Measurements from ENCODE around the gene SYNE1. TPM values are rescaled to one million over a fixed set of nuclear protein-coding genes. Genes with fewer than 3 reads are reported as not detected.

SYNE1 gene
- total RNA-seq, 1 experiment from 2014 or later: 3.0 TPM

DNA sequence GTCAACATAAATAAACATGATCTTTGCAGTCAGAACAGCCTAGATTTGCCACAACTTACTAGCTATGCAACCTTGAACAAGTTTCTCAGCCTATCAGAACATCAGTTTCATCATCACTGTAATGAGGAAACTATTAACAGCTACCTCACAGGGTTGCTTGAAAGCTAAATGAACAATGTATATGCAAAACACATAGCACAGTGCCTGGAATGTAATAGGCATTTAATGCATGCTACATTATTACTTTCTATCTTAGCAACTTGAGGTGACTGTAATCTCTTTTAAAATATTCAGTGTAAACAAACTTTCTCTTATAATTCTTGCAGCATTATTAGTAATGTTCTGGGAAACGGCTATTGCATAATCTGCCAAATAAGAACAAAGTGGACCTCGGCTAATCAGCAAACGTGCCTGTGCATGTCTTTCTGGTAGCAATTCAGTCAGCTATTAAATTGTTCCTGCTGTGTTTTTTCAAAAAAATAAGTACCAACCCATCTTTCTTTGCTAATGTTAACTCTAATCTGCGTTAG lies 61.5 kb downstream of the SYNE1 start:
- no peak overlapping the region for H3K14ac ChIP-seq (ENCODE audit: insufficient read depth, low read length)
- H3K4ac ChIP-seq (ENCODE audit: low read depth, low read length): no peak overlapping the region
- no peak overlapping the region for H2BK5ac ChIP-seq (ENCODE audit: insufficient read length, low read length)
- no peak overlapping the region for H2AFZ ChIP-seq (ENCODE audit: low read length)
- no peaks in the 10 kb centered on the region for H3K79me1 ChIP-seq (ENCODE audit: insufficient read depth, low read depth, low read length, poor library complexity, severe bottlenecking)
- H4K91ac ChIP-seq (ENCODE audit: insufficient read length, low read depth, low read length): no peak overlapping the region
- no peaks in the 10 kb centered on the region for H3K23me2 ChIP-seq (ENCODE audit: insufficient read length, low read depth, low read length, poor library complexity, severe bottlenecking)
- Mint-ChIP-seq H3K4me3 (no peak overlapping the region), H3K36me3 (ENCODE audit: insufficient read depth in 1 of 3, low read depth in 3 of 3) (no peaks in the 10 kb centered on the region; a peak in 1 of 7 replicates), H3K9me3 (no peaks in the 10 kb centered on the region), H3K27me3 (ENCODE audit: low read depth) (no peaks in the 10 kb centered on the region), H3K4me1 (peaks cover 1 to 4% of the 10 kb centered on the region in 2 experiments), H3K27ac (no peak overlapping the region)
- H4K8ac ChIP-seq (replicated peaks; ENCODE audit: insufficient read length, low read depth, low read length): no peak overlapping the region
- H2BK15ac ChIP-seq (ENCODE audit: low read depth, low read length): no peak overlapping the region
- WGBS (ENCODE audit: extremely low coverage, insufficient read length, low lambda C conversion rate): no CpG with 5 or more reads among the region's 4 CpGs
- H2BK20ac ChIP-seq (ENCODE audit: low read depth, low read length, poor library complexity, severe bottlenecking): no peak overlapping the region
- TF ChIP-seq, protein P1, sequence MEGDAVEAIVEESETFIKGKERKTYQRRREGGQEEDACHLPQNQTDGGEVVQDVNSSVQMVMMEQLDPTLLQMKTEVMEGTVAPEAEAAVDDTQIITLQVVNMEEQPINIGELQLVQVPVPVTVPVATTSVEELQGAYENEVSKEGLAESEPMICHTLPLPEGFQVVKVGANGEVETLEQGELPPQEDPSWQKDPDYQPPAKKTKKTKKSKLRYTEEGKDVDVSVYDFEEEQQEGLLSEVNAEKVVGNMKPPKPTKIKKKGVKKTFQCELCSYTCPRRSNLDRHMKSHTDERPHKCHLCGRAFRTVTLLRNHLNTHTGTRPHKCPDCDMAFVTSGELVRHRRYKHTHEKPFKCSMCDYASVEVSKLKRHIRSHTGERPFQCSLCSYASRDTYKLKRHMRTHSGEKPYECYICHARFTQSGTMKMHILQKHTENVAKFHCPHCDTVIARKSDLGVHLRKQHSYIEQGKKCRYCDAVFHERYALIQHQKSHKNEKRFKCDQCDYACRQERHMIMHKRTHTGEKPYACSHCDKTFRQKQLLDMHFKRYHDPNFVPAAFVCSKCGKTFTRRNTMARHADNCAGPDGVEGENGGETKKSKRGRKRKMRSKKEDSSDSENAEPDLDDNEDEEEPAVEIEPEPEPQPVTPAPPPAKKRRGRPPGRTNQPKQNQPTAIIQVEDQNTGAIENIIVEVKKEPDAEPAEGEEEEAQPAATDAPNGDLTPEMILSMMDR (conservative IDR thresholded peaks at IDR 0.05): no peak
- no peak for DNase-seq
- no peak overlapping the region for H3K18ac ChIP-seq (ENCODE audit: insufficient read length, low read depth, low read length)
- no peak overlapping the region for H2BK120ac ChIP-seq (ENCODE audit: low read depth, low read length, poor library complexity, severe bottlenecking)
- H2AK5ac ChIP-seq (ENCODE audit: insufficient read length, low read length): no peak overlapping the region
- H3K4me2 ChIP-seq (ENCODE audit: insufficient read depth, insufficient read length, low read length): no peak overlapping the region
- H4K5ac ChIP-seq (ENCODE audit: insufficient read length, low read depth, low read length): no peak overlapping the region
- no peak overlapping the region for H3K23ac ChIP-seq (ENCODE audit: insufficient read length, low read depth, low read length)
- H3K9me3 ChIP-seq (ENCODE audit: control insufficient read depth, low read depth, low read length): no peaks in the 10 kb centered on the region
- no peak overlapping the region for H3K56ac ChIP-seq (ENCODE audit: insufficient read length, low read depth, low read length)
- no peak overlapping the region for H3K27ac ChIP-seq (ENCODE audit: insufficient read length, low read depth, low read length)
- no peaks in the 10 kb centered on the region for H3K4me1 ChIP-seq (ENCODE audit: insufficient read depth, low read length)
- H2BK12ac ChIP-seq (ENCODE audit: insufficient read length, low read depth, low read length): no peak overlapping the region
- no peaks in the 10 kb centered on the region for H3K79me2 ChIP-seq (ENCODE audit: insufficient read depth, low read length)
- H3K9ac ChIP-seq (ENCODE audit: extremely low read depth, insufficient read length, low read length): no peak overlapping the region
- no peaks in the 10 kb centered on the region for H4K20me1 ChIP-seq (ENCODE audit: control insufficient read depth, insufficient read depth, insufficient read length)
- no peak overlapping the region for H3T11ph ChIP-seq (ENCODE audit: low read length)
- H3K27me3 ChIP-seq (ENCODE audit: insufficient read depth, low read length): no peaks in the 10 kb centered on the region
